Nephron (organoid): ENCODE measurements around the gene TUBGCP4.

Experiments
- H3K27ac Mint-ChIP-seq, 3 experiments: 2 replicates each; pipeline ENCODE4 v1.8.0; 2020; ENCODE audit warnings: mixed read lengths in 3 of 3, mild to moderate bottlenecking in 2 of 3, moderate library complexity in 1 of 3
- H3K27me3 Mint-ChIP-seq: 2 replicates; pipeline ENCODE4 v1.8.0; 2021; ENCODE audit warnings: low read depth, mild to moderate bottlenecking, moderate library complexity, mixed read lengths
- H3K36me3 Mint-ChIP-seq: 2 replicates; pipeline ENCODE4 v1.8.0; 2020; ENCODE audit warnings: low read depth, mixed read lengths
- H3K4me1 Mint-ChIP-seq: 2 replicates; pipeline ENCODE4 v1.8.0; 2020; ENCODE audit warnings: mixed read lengths
- H3K4me3 Mint-ChIP-seq, 3 experiments: 2 replicates each; pipeline ENCODE4 v1.8.0; 2020; ENCODE audit warnings: mild to moderate bottlenecking in 3 of 3, mixed read lengths in 3 of 3, moderate library complexity in 2 of 3
- H3K9me3 Mint-ChIP-seq: 2 replicates; pipeline ENCODE4 v1.8.0; 2020; ENCODE audit warnings: mixed read lengths
- TF ChIP-seq, protein P1 (sequence below), 3 experiments: fragments of 200-600 bp; sonication (generic); IDR thresholded peaks; one replicate each; pipeline ENCODE4 v1.5.0; 2021; ENCODE audit warnings: antibody characterized with exemption in 3 of 3; ENCODE audit not compliant: unreplicated experiment in 3 of 3

Gene TUBGCP4

DNA sequence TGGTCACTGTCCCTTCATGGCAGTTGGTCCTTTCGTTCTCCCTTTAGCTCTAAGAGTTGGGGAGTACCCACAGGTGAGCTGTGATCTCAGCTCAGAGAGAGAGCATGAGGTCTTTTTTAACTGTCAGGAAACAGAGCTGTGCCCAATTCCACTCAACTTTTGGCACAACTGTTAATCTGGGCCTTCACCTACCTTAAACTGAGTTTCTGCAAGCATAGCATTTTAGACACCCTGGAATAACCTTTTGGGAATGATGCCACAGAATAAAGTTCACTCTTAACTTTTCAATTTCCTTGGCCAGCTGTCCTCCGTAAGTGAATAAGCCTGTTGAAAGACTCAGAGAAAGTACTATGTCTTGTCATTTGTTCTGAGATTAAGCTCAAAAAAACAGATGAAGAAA, 35.9 kb downstream of the TUBGCP4 start:
- Mint-ChIP-seq H3K9me3 (no peaks in the 10 kb centered on the region), H3K4me3 (no peak overlapping the region), H3K4me1 (peaks cover 5% of the 10 kb centered on the region), H3K27me3 (no peaks in the 10 kb centered on the region), H3K27ac (no peak overlapping the region), H3K36me3 (peaks cover 92% of the 10 kb centered on the region)
- TF ChIP-seq, protein P1, sequence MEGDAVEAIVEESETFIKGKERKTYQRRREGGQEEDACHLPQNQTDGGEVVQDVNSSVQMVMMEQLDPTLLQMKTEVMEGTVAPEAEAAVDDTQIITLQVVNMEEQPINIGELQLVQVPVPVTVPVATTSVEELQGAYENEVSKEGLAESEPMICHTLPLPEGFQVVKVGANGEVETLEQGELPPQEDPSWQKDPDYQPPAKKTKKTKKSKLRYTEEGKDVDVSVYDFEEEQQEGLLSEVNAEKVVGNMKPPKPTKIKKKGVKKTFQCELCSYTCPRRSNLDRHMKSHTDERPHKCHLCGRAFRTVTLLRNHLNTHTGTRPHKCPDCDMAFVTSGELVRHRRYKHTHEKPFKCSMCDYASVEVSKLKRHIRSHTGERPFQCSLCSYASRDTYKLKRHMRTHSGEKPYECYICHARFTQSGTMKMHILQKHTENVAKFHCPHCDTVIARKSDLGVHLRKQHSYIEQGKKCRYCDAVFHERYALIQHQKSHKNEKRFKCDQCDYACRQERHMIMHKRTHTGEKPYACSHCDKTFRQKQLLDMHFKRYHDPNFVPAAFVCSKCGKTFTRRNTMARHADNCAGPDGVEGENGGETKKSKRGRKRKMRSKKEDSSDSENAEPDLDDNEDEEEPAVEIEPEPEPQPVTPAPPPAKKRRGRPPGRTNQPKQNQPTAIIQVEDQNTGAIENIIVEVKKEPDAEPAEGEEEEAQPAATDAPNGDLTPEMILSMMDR (IDR thresholded peaks at IDR 0.05; ENCODE audit: unreplicated experiment in 3 of 3) = no peak

- TF ChIP-seq, protein P1 (IDR thresholded peaks at IDR 0.05; ENCODE audit: unreplicated experiment in 3 of 3) = no peak
- Mint-ChIP-seq H3K9me3 (no peaks in the 10 kb centered on the region), H3K27me3 (no peaks in the 10 kb centered on the region), H3K36me3 (peaks cover 93% of the 10 kb centered on the region), H3K4me3 (no peak overlapping the region), H3K27ac (no peak overlapping the region), H3K4me1 (no peaks in the 10 kb centered on the region)
Measured at GRCh38 chr15:43408789-43409188, 37.9 kb downstream of the TUBGCP4 start.

- Mint-ChIP-seq H3K27me3 (no peaks in the 10 kb centered on the region), H3K9me3 (no peaks in the 10 kb centered on the region), H3K36me3 (peaks cover 92% of the 10 kb centered on the region), H3K4me3 (no peak overlapping the region), H3K4me1 (no peaks in the 10 kb centered on the region), H3K27ac (no peak overlapping the region)
- TF ChIP-seq, protein P1 (IDR thresholded peaks at IDR 0.05; ENCODE audit: unreplicated experiment in 3 of 3) = no peak
Measured at GRCh38 chr15:43410572-43411214, 39.8 kb downstream of the TUBGCP4 start.

GRCh38 chr15:43412096-43412495, 41.2 kb downstream of the TUBGCP4 start:
- Mint-ChIP-seq H3K27ac (no peak overlapping the region), H3K36me3 (peaks cover 92% of the 10 kb centered on the region)

DNA sequence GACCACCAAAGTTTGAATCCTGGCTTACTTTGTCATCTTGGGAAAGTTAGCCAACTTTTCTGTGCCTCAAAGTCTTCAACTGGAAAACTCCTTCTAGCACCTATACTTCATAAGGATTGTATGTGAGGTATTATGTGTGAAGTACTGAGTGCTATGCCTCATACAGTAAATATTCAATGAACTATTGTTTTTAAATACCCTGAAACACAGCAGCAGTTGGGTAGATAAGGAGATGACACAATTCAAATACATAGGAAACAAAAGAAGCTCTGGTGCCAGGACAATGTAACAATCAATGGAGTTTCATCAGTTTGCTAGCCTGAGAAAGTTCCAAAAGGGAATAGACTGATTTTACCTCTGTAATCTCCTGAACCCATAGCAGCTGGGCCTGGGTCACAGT, 43.3 kb downstream of the TUBGCP4 start:
- TF ChIP-seq, protein P1 (IDR thresholded peaks at IDR 0.05; ENCODE audit: unreplicated experiment in 3 of 3) = no peak
- H3K27me3 Mint-ChIP-seq = no peaks in the 10 kb centered on the region
- H3K4me1 Mint-ChIP-seq = no peaks in the 10 kb centered on the region
- H3K4me3 Mint-ChIP-seq = no peak overlapping the region
- no peaks in the 10 kb centered on the region for H3K9me3 Mint-ChIP-seq
- peaks cover 85% of the 10 kb centered on the region for H3K36me3 Mint-ChIP-seq
- H3K27ac Mint-ChIP-seq = no peak overlapping the region

More at GRCh38 chr15:43412096-43412495, 41.2 kb downstream of the TUBGCP4 start:
- Mint-ChIP-seq H3K4me3 (no peak overlapping the region), H3K4me1 (no peaks in the 10 kb centered on the region), H3K9me3 (no peaks in the 10 kb centered on the region), H3K27me3 (no peaks in the 10 kb centered on the region)
- TF ChIP-seq, protein P1 (IDR thresholded peaks at IDR 0.05; ENCODE audit: unreplicated experiment in 3 of 3) = no peak

GRCh38 chr15:43420435-43420834, 49.5 kb downstream of the TUBGCP4 start:
- Mint-ChIP-seq H3K9me3 (no peaks in the 10 kb centered on the region), H3K4me3 (no peak overlapping the region), H3K27me3 (no peaks in the 10 kb centered on the region), H3K27ac (no peak overlapping the region), H3K4me1 (no peaks in the 10 kb centered on the region), H3K36me3 (peaks cover 85% of the 10 kb centered on the region)
- TF ChIP-seq, protein P1 (IDR thresholded peaks at IDR 0.05; ENCODE audit: unreplicated experiment in 3 of 3) = no peak
